GM19372 (cell line): ENCODE data around the gene MCC.

Source experiments
- ATAC-seq: cut with Tn5 transposase; IDR thresholded peaks from one replicate; pipeline ENCODE4 v1.9.1; 2021; ENCODE audit warnings: mild to moderate bottlenecking, low read depth, moderate library complexity; ENCODE audit not compliant: unreplicated experiment

Gene MCC

GRCh38 chr5:113255579-113256386 lies 232.5 kb downstream of the MCC start:
- ATAC-seq = no peak

DNA sequence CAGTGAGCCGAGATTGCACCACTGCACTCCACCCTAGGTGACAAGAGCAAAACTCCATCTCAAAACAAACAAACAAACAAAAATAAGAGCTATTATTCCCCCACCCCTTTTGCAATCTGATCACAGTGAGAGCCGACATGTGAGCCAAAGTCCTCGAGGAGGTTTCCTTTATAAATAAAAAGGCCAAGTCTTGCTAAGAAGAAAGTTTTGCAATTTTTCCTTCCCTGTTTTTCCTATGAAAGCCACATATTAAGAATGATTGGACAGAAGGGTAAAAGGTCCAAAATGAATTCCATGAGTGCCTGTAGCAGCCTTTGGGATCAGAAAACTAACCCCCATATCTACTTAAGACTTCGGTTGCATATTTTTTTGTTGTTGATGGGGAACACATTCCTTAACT lies 233.1 kb downstream of the MCC start:
- ATAC-seq = no peak

GRCh38 chr5:113253037-113253436 lies 235.2 kb downstream of the MCC start:
- no peak for ATAC-seq

DNA sequence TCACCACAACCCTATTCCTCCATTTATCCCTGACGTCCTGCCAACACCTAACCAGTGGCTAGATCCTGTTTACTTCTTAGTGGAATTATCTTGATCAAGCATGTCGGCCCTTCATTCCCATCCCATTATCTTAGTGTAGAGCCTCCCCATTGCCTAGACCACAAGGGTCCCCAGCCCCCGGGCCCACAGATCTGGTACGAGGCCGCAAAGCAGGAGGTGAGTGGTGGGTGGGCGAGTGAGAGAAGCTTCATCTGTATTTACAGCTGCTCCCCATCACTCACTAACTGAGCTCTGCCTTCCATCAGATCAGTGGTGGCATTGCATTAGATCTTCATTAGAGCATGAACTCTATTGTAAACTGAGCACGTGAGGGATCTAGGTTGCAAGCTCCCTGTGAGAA lies 236.2 kb downstream of the MCC start:
- no peak for ATAC-seq

DNA sequence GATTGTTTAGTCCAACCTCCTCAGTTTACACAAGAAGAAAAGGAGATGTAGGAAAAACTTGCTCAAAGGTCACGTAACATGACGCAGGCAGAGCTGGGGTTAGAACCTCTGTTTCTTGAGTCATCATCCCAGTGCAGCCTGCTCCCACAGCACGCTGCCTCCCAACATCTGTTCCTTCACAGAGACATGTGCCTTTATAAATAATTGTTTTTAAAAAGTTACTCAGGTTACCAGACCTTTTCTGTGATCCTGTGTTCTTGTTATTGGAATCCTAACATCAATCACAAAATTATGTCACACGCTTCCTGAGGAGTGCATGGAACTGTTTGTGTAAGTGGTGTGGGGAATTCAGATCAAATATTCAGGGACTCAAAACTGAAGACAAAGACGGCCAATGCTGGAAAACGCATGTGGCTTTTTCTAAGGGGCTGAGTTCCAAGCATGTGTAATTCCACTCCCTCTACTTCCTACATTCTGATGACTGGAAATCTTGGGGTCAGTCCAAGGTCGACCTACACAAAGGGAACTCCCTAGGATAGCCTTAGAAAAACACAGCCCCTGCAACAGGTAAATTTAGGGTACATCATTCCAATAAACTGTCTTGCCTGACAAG lies 237.8 kb downstream of the MCC start:
- ATAC-seq = no peak

DNA sequence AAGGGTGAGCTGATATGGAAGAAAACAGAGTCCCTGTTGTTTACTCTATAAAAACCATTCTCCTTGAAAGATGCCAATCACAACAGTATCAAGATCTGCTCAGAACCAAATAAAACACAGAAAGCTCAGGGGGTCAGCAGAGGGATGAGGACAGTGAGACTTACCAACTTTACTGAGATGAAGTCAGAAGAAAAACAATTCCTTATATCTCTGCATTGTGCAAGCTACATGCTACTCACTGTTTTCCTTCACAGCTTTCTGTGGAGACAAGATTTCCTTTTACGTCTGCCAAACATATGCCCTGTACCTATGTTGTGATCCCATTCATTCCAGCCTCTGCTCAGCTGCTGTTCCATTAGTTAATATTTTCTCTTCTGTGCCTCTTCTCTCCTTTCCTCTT lies 239.0 kb downstream of the MCC start:
- no peak for ATAC-seq

DNA sequence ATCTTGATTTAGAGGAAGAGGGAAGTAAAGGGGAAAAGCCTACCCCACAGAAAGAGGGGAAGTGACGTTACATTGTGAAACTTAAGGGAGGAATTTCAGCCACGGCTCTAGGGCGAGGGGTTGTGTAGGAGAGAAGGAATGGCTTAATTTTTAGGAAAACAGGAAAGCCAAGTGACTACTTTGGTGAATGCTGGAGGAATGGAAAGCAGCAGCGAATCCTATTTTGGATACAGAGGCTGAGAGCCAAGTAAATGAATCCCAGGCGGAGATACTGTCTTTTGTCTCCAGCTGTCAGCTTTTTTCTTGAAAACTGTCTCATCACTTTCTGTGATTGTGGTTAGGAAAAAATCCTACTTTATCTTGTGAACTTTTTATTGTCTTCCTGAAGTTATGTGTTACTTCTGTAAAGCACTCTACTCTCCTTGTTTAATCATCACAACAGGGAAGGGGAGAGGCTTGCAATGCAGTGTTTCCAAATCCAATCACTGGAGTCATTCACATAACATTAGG lies 241.8 kb downstream of the MCC start:
- ATAC-seq = no peak

DNA sequence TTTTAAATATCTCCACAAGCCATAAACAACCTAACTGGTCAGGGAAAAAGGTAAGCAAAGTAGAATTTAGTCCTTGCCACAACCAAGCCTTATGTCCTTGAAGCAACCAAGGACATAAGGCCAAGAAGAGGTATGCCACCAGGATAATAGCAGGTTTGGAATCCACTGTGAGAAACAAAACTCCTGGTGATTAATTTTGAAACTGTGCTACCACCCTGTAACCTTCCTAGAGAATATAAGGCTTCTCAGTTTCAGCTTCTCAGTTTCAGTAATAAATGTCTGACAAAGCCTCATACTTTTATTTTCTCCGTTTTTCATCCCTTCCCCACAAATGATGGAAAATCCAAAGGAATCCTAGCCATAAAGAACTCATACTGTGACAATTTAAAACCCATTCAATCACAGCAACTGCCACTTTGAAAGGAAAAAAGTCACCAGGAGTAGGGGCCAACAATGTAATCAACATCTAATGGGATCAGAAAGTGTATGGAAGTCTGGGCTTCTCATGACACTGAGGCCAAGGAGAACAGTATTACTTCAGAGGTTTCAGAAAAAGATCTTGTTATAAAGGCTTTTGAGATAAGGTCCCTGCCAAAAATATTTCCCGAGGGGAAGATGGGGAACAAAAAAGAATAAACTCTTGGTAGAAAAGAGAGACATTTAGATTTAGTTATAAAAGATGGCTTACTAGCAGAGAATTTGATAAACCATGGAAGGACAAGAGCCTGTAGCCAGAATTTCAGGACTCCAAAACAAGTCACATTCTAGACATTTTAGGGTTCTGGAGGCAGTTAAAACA lies 242.6 kb downstream of the MCC start:
- ATAC-seq = no peak

DNA sequence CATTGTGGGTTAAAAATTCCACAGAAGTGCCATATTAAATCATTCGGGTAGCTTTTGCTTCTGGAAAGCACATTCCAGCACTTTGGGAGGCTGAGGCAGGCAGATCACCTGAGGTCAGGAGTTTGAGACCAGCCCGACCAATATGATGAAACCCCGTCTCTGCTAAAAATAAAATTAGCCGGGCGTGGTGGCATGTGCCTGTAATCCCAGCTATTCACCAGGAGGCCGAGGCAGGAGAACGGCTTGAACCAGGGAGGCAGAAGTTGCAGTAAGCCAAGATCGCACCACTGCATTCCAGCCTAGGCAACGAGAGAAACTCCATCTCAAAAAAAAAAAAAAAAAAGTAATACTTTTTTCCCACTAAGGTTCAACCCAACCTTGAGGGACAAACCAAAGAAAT lies 243.3 kb downstream of the MCC start:
- ATAC-seq = no peak

DNA sequence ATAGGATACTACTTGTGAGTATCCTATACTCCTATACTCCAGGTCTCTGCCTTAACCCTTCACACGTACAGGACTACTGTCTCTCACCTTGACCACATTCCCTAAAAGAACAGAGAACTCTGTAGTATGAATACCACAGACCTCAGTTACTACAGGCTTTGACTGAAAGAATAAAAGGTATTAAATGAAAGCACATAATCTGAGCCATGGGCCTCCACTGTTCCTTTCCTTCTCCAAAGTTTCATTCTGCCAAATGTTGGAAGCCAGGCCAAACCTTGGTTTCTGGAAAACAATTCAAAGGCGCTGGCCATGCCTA lies 244.9 kb downstream of the MCC start:
- ATAC-seq = no peak

DNA sequence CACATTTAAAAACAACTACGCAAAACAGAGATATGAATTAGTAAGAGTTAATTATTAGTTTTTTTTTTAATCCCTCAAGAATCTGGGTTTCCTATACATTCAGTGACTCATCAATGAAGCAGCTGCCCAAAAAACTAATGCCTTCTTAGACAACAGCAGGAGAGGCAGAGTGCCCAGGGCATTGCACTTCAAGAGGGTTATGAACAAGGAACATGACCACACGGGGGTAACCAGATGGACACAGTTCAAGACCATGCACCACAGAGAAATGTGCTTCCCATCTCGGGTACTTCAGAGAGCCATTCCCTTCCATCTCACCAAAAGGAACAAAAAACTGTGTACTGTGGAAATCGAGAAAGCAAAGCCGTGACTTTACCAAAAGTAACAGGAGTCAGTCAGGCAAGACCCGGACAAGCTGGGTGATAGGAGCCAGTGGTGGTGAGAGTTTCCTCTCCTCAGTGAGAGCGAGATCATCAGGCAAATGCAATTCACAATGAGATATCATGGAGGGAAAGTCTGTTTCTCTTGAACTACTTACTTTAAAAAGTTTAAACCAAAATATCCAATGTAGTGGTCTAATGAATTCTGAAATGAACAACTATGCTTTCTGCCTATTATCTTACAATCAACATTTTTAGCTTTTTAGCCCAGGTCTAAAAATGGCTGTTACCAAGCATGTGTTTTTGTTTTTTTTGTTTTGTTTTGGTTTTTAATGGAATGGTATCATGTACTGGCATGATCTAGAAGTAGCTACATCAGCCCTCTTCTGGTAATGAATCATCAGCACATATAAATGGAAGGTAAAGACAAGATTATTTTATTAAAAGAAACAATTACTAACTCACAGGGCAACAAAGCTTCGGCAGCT lies 245.5 kb downstream of the MCC start:
- ATAC-seq = no peak

DNA sequence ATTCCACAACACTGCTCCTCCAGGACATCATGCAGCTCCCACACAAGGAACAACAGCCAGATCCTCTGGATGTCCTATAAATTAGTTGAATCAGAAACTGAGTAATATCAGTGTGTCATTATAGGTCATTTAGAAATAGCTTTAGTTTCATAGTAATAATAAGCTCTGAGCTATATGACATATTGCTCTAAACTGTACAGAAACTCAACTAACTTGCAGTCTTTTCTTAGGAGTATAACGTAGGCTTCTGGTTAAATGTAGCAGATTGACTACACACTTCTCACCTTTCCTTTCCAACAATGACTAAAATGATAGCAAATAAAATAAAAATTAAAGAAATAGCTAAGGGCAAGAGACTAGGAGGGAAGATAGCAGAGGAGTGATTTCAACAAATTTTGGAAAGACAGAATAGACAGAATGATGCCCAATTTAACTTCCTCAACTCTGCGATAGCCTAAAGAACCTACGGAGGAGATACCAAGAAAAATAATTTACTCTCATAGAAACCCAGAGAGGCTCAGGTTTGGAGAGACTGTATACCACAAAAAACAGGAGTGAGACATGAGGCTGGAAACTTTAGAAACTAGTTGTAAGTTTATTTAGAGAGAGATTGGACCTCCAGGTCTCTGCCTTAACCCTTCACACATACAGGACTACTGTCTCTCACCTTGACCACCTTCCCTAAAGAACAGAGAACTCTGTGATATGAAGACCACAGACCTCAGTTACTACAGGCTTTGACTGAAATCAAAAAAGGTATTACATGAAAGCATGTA lies 247.1 kb downstream of the MCC start:
- ATAC-seq = no peak

DNA sequence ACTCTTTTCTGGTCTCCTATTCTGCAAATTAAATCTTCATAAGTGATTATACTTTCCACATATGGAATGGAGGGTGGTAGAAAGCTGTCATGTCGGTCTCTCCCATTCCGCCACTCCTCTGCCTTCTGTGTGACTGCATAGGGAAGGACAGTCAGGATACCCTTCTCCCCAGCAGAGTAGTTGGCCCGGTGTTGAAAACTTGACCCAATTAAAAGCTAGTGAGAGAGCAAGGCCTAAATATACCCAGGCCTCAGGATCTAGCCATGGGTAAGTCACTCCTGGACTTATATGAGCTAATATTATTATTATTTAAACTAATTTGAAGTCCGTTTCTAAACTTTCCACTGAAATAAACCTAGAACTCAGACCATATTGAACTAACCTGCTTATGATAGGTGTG lies 248.2 kb downstream of the MCC start:
- ATAC-seq = no peak

- ATAC-seq = no peak
Measured at GRCh38 chr5:113237893-113238292, 250.4 kb downstream of the MCC start.

DNA sequence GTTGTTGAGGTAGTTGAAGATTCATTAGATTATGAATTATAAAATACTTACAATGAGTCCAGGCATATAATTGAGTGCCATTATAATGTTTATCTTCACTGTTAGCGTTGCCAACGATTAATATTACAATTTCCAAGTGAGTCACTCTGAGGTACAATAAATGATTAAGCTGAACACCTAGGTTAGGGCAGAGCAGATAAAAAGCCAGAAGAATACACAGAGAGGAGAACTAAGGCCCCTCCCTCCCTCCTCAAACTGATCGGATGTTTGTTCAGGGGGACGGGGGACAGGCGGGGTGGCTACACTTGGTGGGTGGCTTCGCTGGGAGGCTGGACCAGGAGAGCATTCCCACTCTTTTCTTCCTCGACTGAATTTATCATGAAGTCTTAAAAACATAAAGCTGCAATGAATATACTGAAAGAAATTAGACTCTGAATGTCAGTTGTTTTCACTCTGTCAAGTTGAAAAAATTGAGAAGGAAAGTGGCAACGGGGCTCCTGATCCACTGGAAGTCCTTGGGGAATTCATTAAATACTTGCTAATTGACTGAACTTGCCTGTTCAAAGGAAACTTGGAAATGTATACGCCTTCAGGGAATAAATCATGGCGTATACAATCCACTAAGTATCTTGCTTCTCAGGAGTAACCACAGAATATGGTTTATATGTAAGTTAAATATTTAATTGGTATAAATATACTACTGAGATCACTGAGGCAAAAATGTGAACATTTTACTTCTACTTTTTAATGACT lies 251.5 kb downstream of the MCC start:
- ATAC-seq = no peak

DNA sequence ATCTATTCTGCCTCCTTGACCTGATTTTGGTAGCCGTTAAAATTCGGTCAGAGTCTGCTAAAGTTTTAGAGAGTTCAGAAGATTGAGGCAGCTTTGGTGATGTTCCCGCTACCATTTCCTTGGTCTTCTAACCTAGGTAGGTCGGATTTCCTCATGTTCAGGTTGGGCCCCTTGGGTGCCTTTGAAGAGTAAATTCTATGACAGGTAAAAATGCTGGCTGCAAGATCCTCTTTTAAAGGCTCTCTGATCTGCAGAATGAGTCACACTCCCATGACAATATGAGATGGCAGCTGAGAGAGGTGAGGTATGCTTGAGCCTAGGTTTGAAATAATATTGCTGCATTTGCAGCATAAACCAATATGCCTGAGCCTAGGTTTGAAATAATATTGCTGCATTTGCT lies 252.4 kb downstream of the MCC start:
- no peak for ATAC-seq

- no peak for ATAC-seq
Measured at GRCh38 chr5:113234546-113234945, 253.7 kb downstream of the MCC start.

- no peak for ATAC-seq
Measured at GRCh38 chr5:113233606-113234005, 254.6 kb downstream of the MCC start.

GRCh38 chr5:113232667-113233066 lies 255.6 kb downstream of the MCC start:
- no peak for ATAC-seq
